Breast epithelium (tissue), 4 donors: ENCODE data around the gene VSTM2L. TPM values are rescaled to one million over a fixed set of nuclear protein-coding genes. Genes with fewer than 3 reads are reported as not detected.

Experiments used
- DNase-seq, 2 donors: peaks; one replicate each; pipeline ENCODE4 v3.0.0-alpha.2; 2019; ENCODE audit warnings: low spot score in 2 of 2
- H3K27ac ChIP-seq, 2 donors: fragments of 200-600 bp; sonication (generic) in 1 of 2; one replicate each; pipeline ENCODE4 v1.5.1; 2016 to 2019; ENCODE audit warnings: mild to moderate bottlenecking in 1 of 2
- H3K27me3 ChIP-seq, 2 donors: fragments of 200-600 bp; sonication (generic) in 1 of 2; one replicate each; pipeline versions ENCODE4 v1.5.1 to v1.6.0; 2017 to 2019; ENCODE audit warnings: control low read depth in 1 of 2, mild to moderate bottlenecking in 1 of 2
- H3K36me3 ChIP-seq: fragments of 200-600 bp; one replicate; pipeline ENCODE4 v1.5.1; 2019
- H3K4me1 ChIP-seq, 2 donors: fragments of 200-600 bp; sonication (generic); one replicate each; pipeline ENCODE4 v1.5.1; 2016 to 2019; ENCODE audit warnings: control low read depth in 1 of 2
- H3K4me3 ChIP-seq, 3 donors: fragments of 200-600 bp; sonication (generic); 1 replicate in 2 of 3; 2 replicates in 1 of 3; pipeline ENCODE4 v1.5.1; 2016 to 2019; ENCODE audit warnings: mild to moderate bottlenecking in 3 of 3, moderate library complexity in 2 of 3
- H3K9me3 ChIP-seq, 2 donors: fragments of 200-600 bp; sonication (generic) in 1 of 2; one replicate each; pipeline ENCODE4 v1.5.1; 2016 to 2019; ENCODE audit warnings: control low read depth in 1 of 2
- POLR2A ChIP-seq: fragments of 450-650 bp; IDR thresholded peaks from one replicate; pipeline ENCODE4 v1.6.1; 2016; ENCODE audit warnings: antibody characterized with exemption, mild to moderate bottlenecking, moderate library complexity
- POLR2AphosphoS5 ChIP-seq, 3 donors: sonication (generic); formaldehyde crosslinking; IDR thresholded peaks; one replicate each; pipeline ENCODE4 v1.6.1; 2017; ENCODE audit warnings: antibody characterized with exemption in 3 of 3
- intact Hi-C: fragments of 100-400 bp; cut with DNase I; formaldehyde crosslinking; loops from one replicate; pipeline ENCODE4 v1.15.1; 2023; ENCODE audit warnings: low total_unique reads
- total RNA-seq, 3 donors: library from RNA; depleted of rRNA; stranded (reverse); fragments of >200 nt; gene quantifications; one replicate each; pipeline ENCODE4 v1.1.0, GENCODE V29; 2016
- TF ChIP-seq, protein P1 (sequence below), 3 donors: fragments of 450-650 bp; IDR thresholded peaks; one replicate each; pipeline ENCODE4 v1.5.1; 2016 to 2017; ENCODE audit warnings: antibody characterized with exemption in 3 of 3, mild to moderate bottlenecking in 3 of 3, moderate library complexity in 3 of 3

The VSTM2L gene
- total RNA-seq, 3 donors from 2014 or later: 0.33 to 0.48 (median 0.44) TPM

- no peak overlapping the region for H3K4me3 ChIP-seq
- TF ChIP-seq, protein P1, sequence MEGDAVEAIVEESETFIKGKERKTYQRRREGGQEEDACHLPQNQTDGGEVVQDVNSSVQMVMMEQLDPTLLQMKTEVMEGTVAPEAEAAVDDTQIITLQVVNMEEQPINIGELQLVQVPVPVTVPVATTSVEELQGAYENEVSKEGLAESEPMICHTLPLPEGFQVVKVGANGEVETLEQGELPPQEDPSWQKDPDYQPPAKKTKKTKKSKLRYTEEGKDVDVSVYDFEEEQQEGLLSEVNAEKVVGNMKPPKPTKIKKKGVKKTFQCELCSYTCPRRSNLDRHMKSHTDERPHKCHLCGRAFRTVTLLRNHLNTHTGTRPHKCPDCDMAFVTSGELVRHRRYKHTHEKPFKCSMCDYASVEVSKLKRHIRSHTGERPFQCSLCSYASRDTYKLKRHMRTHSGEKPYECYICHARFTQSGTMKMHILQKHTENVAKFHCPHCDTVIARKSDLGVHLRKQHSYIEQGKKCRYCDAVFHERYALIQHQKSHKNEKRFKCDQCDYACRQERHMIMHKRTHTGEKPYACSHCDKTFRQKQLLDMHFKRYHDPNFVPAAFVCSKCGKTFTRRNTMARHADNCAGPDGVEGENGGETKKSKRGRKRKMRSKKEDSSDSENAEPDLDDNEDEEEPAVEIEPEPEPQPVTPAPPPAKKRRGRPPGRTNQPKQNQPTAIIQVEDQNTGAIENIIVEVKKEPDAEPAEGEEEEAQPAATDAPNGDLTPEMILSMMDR (IDR thresholded peaks at IDR 0.05): no peak
- TF ChIP-seq POLR2AphosphoS5 (IDR thresholded peaks at IDR 0.05) (no peak), POLR2A (no peak)
- no peak overlapping the region for H3K27ac ChIP-seq
- H3K9me3 ChIP-seq: no peaks in the 10 kb centered on the region
- intact Hi-C loops: no loop called here
- H3K4me1 ChIP-seq: no peaks in the 10 kb centered on the region
- H3K27me3 ChIP-seq: no peaks in the 10 kb centered on the region
- no peak for DNase-seq
- no peaks in the 10 kb centered on the region for H3K36me3 ChIP-seq
Measured at GRCh38 chr20:37892001-37892400, 10.9 kb upstream of the VSTM2L start.

GRCh38 chr20:37893566-37894241 lies 9.2 kb upstream of the VSTM2L start:
- Histone ChIP-seq H3K9me3 (no peaks in the 10 kb centered on the region), H3K4me3 (no peak overlapping the region), H3K27me3 (no peaks in the 10 kb centered on the region), H3K4me1 (no peaks in the 10 kb centered on the region), H3K27ac (no peak overlapping the region), H3K36me3 (no peaks in the 10 kb centered on the region)
- DNase-seq: no peak
- TF ChIP-seq POLR2AphosphoS5 (IDR thresholded peaks at IDR 0.05): no peak
- TF ChIP-seq POLR2A: no peak
- TF ChIP-seq, protein P1 (IDR thresholded peaks at IDR 0.05): no peak
- intact Hi-C loops: no loop called here

- Histone ChIP-seq H3K27me3 (no peaks in the 10 kb centered on the region), H3K36me3 (no peaks in the 10 kb centered on the region), H3K27ac (no peak overlapping the region), H3K4me3 (no peak overlapping the region), H3K4me1 (no peaks in the 10 kb centered on the region), H3K9me3 (no peaks in the 10 kb centered on the region)
- intact Hi-C loops: no loop called here
- no peak for DNase-seq
- TF ChIP-seq, protein P1 (IDR thresholded peaks at IDR 0.05): no peak
- TF ChIP-seq POLR2AphosphoS5 (IDR thresholded peaks at IDR 0.05) (no peak), POLR2A (no peak)
Measured at GRCh38 chr20:37894454-37894853, 8.5 kb upstream of the VSTM2L start.

DNA sequence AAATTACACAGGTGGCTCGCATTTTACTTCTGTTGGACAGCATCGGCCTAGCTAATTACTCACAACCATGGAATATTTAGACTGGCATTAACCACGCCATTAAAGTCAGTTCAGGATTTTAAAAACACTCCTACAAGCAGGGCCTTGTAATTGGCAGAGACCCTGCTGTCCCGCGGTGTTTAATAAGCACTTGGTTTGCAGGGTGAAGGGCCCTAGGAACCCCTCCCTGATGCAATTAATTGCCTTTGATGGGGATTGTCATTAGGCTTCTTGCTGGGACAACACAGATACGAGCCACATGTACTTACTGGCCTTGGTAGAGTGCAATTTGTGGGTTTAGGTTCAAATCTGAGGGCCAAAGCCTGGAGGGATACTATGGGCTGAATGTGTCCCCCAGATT lies 7.8 kb upstream of the VSTM2L start:
- intact Hi-C loops: no loop called here
- Histone ChIP-seq H3K4me1 (no peaks in the 10 kb centered on the region), H3K27ac (no peak overlapping the region), H3K4me3 (no peak overlapping the region), H3K36me3 (no peaks in the 10 kb centered on the region), H3K27me3 (peaks cover 0 to 2% of the 10 kb centered on the region in 2 donors), H3K9me3 (no peaks in the 10 kb centered on the region)
- no peak for DNase-seq
- no peak for TF ChIP-seq POLR2A
- TF ChIP-seq POLR2AphosphoS5 (IDR thresholded peaks at IDR 0.05): no peak
- TF ChIP-seq, protein P1 (IDR thresholded peaks at IDR 0.05): no peak

- TF ChIP-seq, protein P1 (IDR thresholded peaks at IDR 0.05): no peak
- TF ChIP-seq POLR2AphosphoS5 (IDR thresholded peaks at IDR 0.05): no peak
- no peak for TF ChIP-seq POLR2A
Measured at GRCh38 chr20:37896932-37897548, 5.9 kb upstream of the VSTM2L start.

More at GRCh38 chr20:37896932-37897548, 5.9 kb upstream of the VSTM2L start:
- Histone ChIP-seq H3K36me3 (no peaks in the 10 kb centered on the region), H3K4me3 (no peak overlapping the region), H3K4me1 (no peaks in the 10 kb centered on the region), H3K27ac (no peak overlapping the region), H3K27me3 (peaks cover 0 to 17% of the 10 kb centered on the region in 2 donors), H3K9me3 (no peaks in the 10 kb centered on the region)
- DNase-seq: no peak
- intact Hi-C loops: no loop called here
